ENCODE results near the gene RNF40. TPM values are rescaled to one million over a fixed set of nuclear protein-coding genes. Genes with fewer than 3 reads are reported as not detected.
"Not testable (repeated sequence)": the region's sequence is repeated elsewhere in the genome, so short reads cannot be mapped to it uniquely, and the experiment has no call there.

Gene RNF40
- total and polyA plus RNA-seq, 10 donors, result 38.1 to 111 (median 79.1) TPM

DNA sequence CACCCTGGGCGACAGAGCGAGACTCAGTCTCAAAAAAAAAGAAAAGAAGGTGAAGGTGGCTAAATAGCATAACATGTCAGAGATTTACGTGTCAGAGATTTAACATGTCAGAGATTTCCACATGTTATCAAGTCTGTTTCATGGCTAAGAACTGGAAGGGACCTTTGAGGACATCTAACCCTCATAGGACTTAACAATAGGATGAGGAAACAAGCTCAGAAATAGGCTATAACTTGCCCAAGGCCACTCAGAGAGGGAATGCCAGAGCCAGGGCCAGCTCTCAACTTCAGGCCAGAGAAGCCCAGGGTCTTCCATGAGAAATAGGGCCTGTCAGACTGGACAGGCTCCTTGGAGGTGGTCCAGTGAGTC is 51.7 kb downstream of the RNF40 start:
- Histone ChIP-seq H3K27ac (peak overlapping the region; percentile 66 to 93 (median 86)), H3K4me1 (peaks cover 6 to 26% (median 22%) of the 10 kb centered on the region in 6 donors), H3K9me3 (no peaks in the 10 kb centered on the region), H3K4me3 (peak overlapping the region; percentile 32 to 65 (median 40)), H3K27me3 (replicated peaks in 1 of 7) (no peaks in the 10 kb centered on the region), H3K36me3 (no peaks in the 10 kb centered on the region)
- intact Hi-C loops (cut with DNase I; ENCODE audit: low total_unique reads), result no loop called here
- WGBS, 5 donors, result 81 to 90% (median 86%) methylated on average over 3 of the region's 3 CpGs
- TF ChIP-seq, protein P1, sequence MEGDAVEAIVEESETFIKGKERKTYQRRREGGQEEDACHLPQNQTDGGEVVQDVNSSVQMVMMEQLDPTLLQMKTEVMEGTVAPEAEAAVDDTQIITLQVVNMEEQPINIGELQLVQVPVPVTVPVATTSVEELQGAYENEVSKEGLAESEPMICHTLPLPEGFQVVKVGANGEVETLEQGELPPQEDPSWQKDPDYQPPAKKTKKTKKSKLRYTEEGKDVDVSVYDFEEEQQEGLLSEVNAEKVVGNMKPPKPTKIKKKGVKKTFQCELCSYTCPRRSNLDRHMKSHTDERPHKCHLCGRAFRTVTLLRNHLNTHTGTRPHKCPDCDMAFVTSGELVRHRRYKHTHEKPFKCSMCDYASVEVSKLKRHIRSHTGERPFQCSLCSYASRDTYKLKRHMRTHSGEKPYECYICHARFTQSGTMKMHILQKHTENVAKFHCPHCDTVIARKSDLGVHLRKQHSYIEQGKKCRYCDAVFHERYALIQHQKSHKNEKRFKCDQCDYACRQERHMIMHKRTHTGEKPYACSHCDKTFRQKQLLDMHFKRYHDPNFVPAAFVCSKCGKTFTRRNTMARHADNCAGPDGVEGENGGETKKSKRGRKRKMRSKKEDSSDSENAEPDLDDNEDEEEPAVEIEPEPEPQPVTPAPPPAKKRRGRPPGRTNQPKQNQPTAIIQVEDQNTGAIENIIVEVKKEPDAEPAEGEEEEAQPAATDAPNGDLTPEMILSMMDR (IDR thresholded peaks at IDR 0.05 in 8 of 11, conservative IDR thresholded peaks at IDR 0.05 in 3 of 11), result no peak
- peak in 1 of 3 donors; percentile 20 for TF ChIP-seq POLR2A (IDR thresholded peaks at IDR 0.05)
- no peak for DNase-seq

DNA sequence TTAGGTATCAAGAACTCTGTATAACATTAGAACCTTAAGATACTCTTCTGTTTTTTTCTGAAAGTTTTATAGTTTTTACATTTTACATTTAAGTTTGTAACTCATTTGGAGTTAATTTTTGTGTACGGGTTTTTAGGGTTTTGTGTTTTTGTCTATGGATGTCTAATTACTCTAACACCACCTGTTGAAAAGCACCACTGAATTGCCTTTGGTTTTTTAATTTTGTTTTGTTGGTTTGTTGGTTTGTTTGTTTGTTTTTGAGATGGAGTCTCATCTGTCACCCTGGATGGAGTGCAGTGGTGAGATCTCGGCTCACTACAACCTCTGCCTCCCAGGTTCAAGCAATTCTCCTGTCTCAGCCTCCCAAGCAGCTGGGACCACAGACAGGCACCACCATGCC is 54.6 kb downstream of the RNF40 start:
- WGBS, 5 donors, result 57 to 78% (median 65%) methylated on average over 2 of the region's 2 CpGs
- intact Hi-C loops (cut with DNase I; ENCODE audit: low total_unique reads), result no loop called here
- Histone ChIP-seq H3K9me3 (no peaks in the 10 kb centered on the region), H3K4me1 (peaks cover 6 to 26% (median 22%) of the 10 kb centered on the region in 6 donors), H3K27ac (no peak overlapping the region), H3K36me3 (no peaks in the 10 kb centered on the region), H3K27me3 (replicated peaks in 1 of 7) (no peaks in the 10 kb centered on the region), H3K4me3 (no peak overlapping the region)
- TF ChIP-seq POLR2A (IDR thresholded peaks at IDR 0.05) (no peak), POLR2AphosphoS5 (IDR thresholded peaks at IDR 0.05) (no peak)
- TF ChIP-seq, protein P1 (IDR thresholded peaks at IDR 0.05 in 8 of 11, conservative IDR thresholded peaks at IDR 0.05 in 3 of 11), result no peak
- no peak for DNase-seq

DNA sequence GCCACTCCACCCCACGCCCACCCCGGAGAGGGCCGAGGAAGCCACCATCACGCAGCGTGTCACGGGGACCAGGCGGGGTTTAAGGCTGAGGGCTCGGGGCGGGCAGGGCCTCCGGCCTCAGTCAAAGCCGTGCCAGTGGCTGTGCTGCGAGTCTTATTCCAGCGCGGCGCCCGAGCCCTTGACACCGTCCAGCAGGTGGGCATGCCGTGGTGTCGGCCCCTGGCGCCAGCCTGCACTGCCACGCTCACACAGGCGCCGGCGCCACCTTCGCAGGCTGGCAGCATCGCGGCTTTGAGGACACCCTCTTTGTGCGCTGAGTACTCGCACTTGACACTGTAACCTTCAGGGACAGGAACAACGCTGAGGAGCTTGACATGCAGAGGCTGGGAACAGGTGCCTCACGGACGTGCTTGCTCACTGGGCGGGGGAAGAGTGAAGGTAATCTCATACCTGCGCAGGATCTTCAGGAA is 58.9 kb downstream of the RNF40 start:
- Histone ChIP-seq H3K36me3 (no peaks in the 10 kb centered on the region), H3K4me3 (no peak overlapping the region), H3K27ac (no peak overlapping the region), H3K27me3 (replicated peaks in 1 of 7) (no peaks in the 10 kb centered on the region), H3K4me1 (no peaks in the 10 kb centered on the region), H3K9me3 (no peaks in the 10 kb centered on the region)
- intact Hi-C loops (cut with DNase I; ENCODE audit: low total_unique reads), result no loop called here
- no peak for TF ChIP-seq POLR2A (IDR thresholded peaks at IDR 0.05)
- 89 to 91% (median 90%) methylated on average over 16 to 34 of the region's 34 CpGs for WGBS, 5 donors
- no peak for DNase-seq

DNA sequence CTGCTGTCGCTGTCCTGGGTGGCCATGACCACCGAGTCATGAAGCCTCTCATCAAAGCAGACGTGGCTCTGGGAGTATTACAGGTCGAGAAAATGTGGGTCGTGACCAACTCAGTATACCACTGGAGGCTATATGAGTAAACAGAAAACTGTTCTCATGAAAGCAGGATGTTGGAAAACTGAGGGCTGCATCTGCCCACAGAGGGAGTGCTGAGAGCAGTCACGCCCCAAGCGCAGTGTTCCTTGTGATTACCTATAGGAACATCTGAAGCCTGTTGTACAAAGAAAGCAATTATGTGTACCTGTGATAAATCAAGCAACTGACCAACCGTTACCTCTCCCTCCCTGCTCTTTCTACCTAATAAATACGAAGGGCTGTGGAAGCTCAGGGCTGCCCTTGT is 59.3 kb downstream of the RNF40 start:
- DNase-seq, result peak; percentile 42
- intact Hi-C loops (cut with DNase I; ENCODE audit: low total_unique reads); H3K36me3 ChIP-seq; H3K9me3 ChIP-seq; H3K27me3 ChIP-seq (replicated peaks in 1 of 7); H3K4me1 ChIP-seq; H3K27ac ChIP-seq; H3K4me3 ChIP-seq: not testable (repeated sequence)
- WGBS, 5 donors, result 87 to 91% (median 89%) methylated on average over 9 of the region's 9 CpGs

DNA sequence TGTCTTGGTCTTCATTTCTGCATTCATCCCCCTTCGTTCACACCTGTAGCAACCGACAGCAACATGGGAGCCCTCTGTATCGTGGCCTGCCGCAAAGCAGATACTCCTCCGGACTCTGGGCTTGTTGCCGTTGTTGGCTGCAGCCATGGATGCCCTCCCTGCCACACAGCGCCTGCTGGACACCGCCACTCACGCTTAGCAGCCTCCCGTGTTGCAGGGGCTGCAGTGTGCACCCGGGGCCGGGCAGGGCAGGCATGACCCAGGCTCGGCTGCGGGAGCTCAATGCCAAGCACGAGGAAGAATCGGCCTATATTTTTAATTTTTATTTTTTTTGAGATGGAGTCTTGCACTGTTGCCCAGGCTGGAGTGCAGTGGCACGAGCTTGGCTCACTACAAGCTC is 59.8 kb downstream of the RNF40 start:
- H3K4me1 ChIP-seq, result no peaks in the 10 kb centered on the region
- no peak overlapping the region for H3K27ac ChIP-seq
- no peak overlapping the region for H3K4me3 ChIP-seq
- H3K9me3 ChIP-seq, result no peaks in the 10 kb centered on the region
- H3K36me3 ChIP-seq, result no peaks in the 10 kb centered on the region
- intact Hi-C loops (cut with DNase I; ENCODE audit: low total_unique reads), result no loop called here
- peak; percentile 47 for DNase-seq
- H3K27me3 ChIP-seq (replicated peaks in 1 of 7), result no peaks in the 10 kb centered on the region
- 87 to 94% (median 90%) methylated on average over 17 of the region's 17 CpGs for WGBS, 5 donors
- TF ChIP-seq POLR2A (IDR thresholded peaks at IDR 0.05) (no peak), POLR2AphosphoS5 (IDR thresholded peaks at IDR 0.05) (no peak)
- TF ChIP-seq, protein P1 (IDR thresholded peaks at IDR 0.05 in 8 of 11, conservative IDR thresholded peaks at IDR 0.05 in 3 of 11), result no peak

Small RNAs within 50 kb of the gene (small RNA-seq; reads per million reads assigned to genes)
- 0 reads per million in 4 donors for gene RF00017

Other genes starting within 250 kb of the RNF40 start
- gene ZNF768, start 235.8 kb upstream of the RNF40 start, total RNA-seq, result 10 to 100 TPM; 17.2 to 27.3 (median 25.5) TPM
- gene ZNF768, start 235.8 kb upstream of the RNF40 start, polyA plus RNA-seq, result 10 to 100 TPM; 17.0 to 33.1 (median 21.6) TPM
- 10 to 100 TPM in 6 of 7 donors, 1 to 10 TPM in 1; 7.7 to 16.1 (median 14.0) TPM for gene ZNF747, start 227.5 kb upstream of the RNF40 start, total RNA-seq
- gene ZNF747, start 227.5 kb upstream of the RNF40 start, polyA plus RNA-seq, result 1 to 10 TPM; 5.9 to 8.3 (median 6.4) TPM
- gene ZNF764, start 203.9 kb upstream of the RNF40 start, total RNA-seq, result 10 to 100 TPM; 11.6 to 18.6 (median 13.5) TPM
- gene ZNF764, start 203.9 kb upstream of the RNF40 start, polyA plus RNA-seq, result 1 to 10 TPM; 3.4 to 7.4 (median 4.1) TPM
- gene ZNF688, start 190.6 kb upstream of the RNF40 start, total RNA-seq, result 10 to 100 TPM; 10.7 to 26.3 (median 19.7) TPM
- 10 to 100 TPM; 27.5 to 43.5 (median 40.8) TPM for gene ZNF688, start 190.6 kb upstream of the RNF40 start, polyA plus RNA-seq
- 10 to 100 TPM; 16.5 to 22.1 (median 18.6) TPM for gene ZNF785, start 176.6 kb upstream of the RNF40 start, total RNA-seq
- gene ZNF785, start 176.6 kb upstream of the RNF40 start, polyA plus RNA-seq, result 1 to 10 TPM; 3.1 to 7.1 (median 3.5) TPM
- 10 to 100 TPM in 5 of 7 donors, 1 to 10 TPM in 2; 6.3 to 14.6 (median 11.4) TPM for gene ZNF689, start 151.9 kb upstream of the RNF40 start, total RNA-seq
- 1 to 10 TPM; 3.5 to 5.0 (median 3.7) TPM for gene ZNF689, start 151.9 kb upstream of the RNF40 start, polyA plus RNA-seq
- gene PRR14, start 111.4 kb upstream of the RNF40 start, total RNA-seq, result 10 to 100 TPM; 51.2 to 77.8 (median 61.8) TPM
- gene PRR14, start 111.4 kb upstream of the RNF40 start, polyA plus RNA-seq, result 100 to 1,000 TPM in 2 of 3 donors, 10 to 100 TPM in 1; 68.4 to 178 (median 148) TPM
- gene FBRS, start 103.9 kb upstream of the RNF40 start, total RNA-seq, result 100 to 1,000 TPM in 4 of 7 donors, 10 to 100 TPM in 3; 47.5 to 118 (median 102) TPM
- gene FBRS, start 103.9 kb upstream of the RNF40 start, polyA plus RNA-seq, result 10 to 100 TPM; 25.8 to 62.7 (median 43.7) TPM
- gene SRCAP, start 63.2 kb upstream of the RNF40 start, total RNA-seq, result 10 to 100 TPM; 52.8 to 85.7 (median 72.7) TPM
- 10 to 100 TPM in 1 of 3 donors, 1 to 10 TPM in 2; 1.2 to 19.0 (median 1.4) TPM for gene SRCAP, start 63.2 kb upstream of the RNF40 start, polyA plus RNA-seq
- gene PHKG2, start 13.9 kb upstream of the RNF40 start, total RNA-seq, result 10 to 100 TPM; 28.5 to 36.7 (median 34.0) TPM
- gene PHKG2, start 13.9 kb upstream of the RNF40 start, polyA plus RNA-seq, result 10 to 100 TPM; 30.3 to 51.6 (median 42.8) TPM
- gene CFAP119, start 260 bp upstream of the RNF40 start, total RNA-seq, result 1 to 10 TPM; 3.1 to 7.2 (median 4.1) TPM
- gene CFAP119, start 260 bp upstream of the RNF40 start, polyA plus RNA-seq, result 10 to 100 TPM in 1 of 3 donors, 1 to 10 TPM in 2; 8.2 to 15.5 (median 8.3) TPM
- gene ZNF629, start 24.9 kb downstream of the RNF40 start, total RNA-seq, result 10 to 100 TPM in 5 of 7 donors, 1 to 10 TPM in 2; 7.6 to 13.9 (median 12.5) TPM
- gene ZNF629, start 24.9 kb downstream of the RNF40 start, polyA plus RNA-seq, result 1 to 10 TPM; 1.3 to 3.1 (median 1.7) TPM
- gene BCL7C, start 131.8 kb downstream of the RNF40 start, total RNA-seq, result 10 to 100 TPM; 15.5 to 24.3 (median 21.6) TPM
- gene BCL7C, start 131.8 kb downstream of the RNF40 start, polyA plus RNA-seq, result 10 to 100 TPM; 35.6 to 38.7 (median 37.8) TPM
- gene CTF1, start 134.3 kb downstream of the RNF40 start, total RNA-seq, result 1 to 10 TPM in 5 of 7 donors, under 1 TPM in 1, not detected in 1; 0.68 to 3.3 (median 1.4) TPM
- 1 to 10 TPM in 2 of 3 donors, under 1 TPM in 1; 0.61 to 1.3 (median 1.1) TPM for gene CTF1, start 134.3 kb downstream of the RNF40 start, polyA plus RNA-seq
- 10 to 100 TPM; 12.4 to 21.0 (median 17.8) TPM for gene FBXL19, start 161.2 kb downstream of the RNF40 start, total RNA-seq
- 10 to 100 TPM in 1 of 3 donors, 1 to 10 TPM in 2; 4.3 to 24.7 (median 5.5) TPM for gene FBXL19, start 161.2 kb downstream of the RNF40 start, polyA plus RNA-seq
- gene ORAI3, start 186.7 kb downstream of the RNF40 start, total RNA-seq, result 10 to 100 TPM; 20.7 to 44.8 (median 29.8) TPM
- gene ORAI3, start 186.7 kb downstream of the RNF40 start, polyA plus RNA-seq, result 10 to 100 TPM; 22.2 to 26.2 (median 22.5) TPM
- gene SETD1A, start 195.4 kb downstream of the RNF40 start, total RNA-seq, result 10 to 100 TPM; 10.1 to 24.9 (median 19.8) TPM
- gene SETD1A, start 195.4 kb downstream of the RNF40 start, polyA plus RNA-seq, result 10 to 100 TPM in 1 of 3 donors, 1 to 10 TPM in 2; 4.8 to 15.0 (median 8.8) TPM
- 10 to 100 TPM; 11.0 to 24.5 (median 18.6) TPM for gene HSD3B7, start 222.9 kb downstream of the RNF40 start, total RNA-seq
- gene HSD3B7, start 222.9 kb downstream of the RNF40 start, polyA plus RNA-seq, result 10 to 100 TPM in 1 of 3 donors, 1 to 10 TPM in 2; 5.3 to 19.4 (median 6.7) TPM
- gene STX1B, start 248.3 kb downstream of the RNF40 start, total RNA-seq, result 1 to 10 TPM in 5 of 7 donors, under 1 TPM in 2; 0.46 to 4.2 (median 1.8) TPM
- 1 to 10 TPM in 1 of 3 donors, under 1 TPM in 2; 0.29 to 1.2 (median 0.43) TPM for gene STX1B, start 248.3 kb downstream of the RNF40 start, polyA plus RNA-seq